ENCODE measurements around the gene KDM6A.

DNA sequence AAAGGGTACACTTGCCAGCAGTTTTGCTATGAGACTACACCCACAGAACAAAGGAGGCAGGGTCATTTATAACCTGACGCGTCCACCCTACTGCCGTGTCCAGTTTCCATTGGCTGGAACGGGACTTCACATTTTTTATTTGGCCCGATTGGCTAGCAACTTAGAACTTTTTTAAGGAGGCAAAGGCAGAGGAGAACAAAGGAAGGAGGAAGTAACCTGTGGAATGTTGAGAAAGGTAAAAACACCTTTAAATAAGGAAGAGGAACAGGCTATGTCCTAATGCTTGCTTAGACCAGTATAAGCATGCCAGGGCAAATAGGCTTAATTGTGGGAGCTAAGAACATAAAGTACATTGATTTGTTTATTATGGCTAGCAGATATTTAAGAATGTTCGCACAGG, 18.7 kb downstream of the KDM6A start:
- TF ChIP-seq, protein P1, sequence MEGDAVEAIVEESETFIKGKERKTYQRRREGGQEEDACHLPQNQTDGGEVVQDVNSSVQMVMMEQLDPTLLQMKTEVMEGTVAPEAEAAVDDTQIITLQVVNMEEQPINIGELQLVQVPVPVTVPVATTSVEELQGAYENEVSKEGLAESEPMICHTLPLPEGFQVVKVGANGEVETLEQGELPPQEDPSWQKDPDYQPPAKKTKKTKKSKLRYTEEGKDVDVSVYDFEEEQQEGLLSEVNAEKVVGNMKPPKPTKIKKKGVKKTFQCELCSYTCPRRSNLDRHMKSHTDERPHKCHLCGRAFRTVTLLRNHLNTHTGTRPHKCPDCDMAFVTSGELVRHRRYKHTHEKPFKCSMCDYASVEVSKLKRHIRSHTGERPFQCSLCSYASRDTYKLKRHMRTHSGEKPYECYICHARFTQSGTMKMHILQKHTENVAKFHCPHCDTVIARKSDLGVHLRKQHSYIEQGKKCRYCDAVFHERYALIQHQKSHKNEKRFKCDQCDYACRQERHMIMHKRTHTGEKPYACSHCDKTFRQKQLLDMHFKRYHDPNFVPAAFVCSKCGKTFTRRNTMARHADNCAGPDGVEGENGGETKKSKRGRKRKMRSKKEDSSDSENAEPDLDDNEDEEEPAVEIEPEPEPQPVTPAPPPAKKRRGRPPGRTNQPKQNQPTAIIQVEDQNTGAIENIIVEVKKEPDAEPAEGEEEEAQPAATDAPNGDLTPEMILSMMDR (conservative IDR thresholded peaks at IDR 0.05 in 1 of 2, IDR thresholded peaks at IDR 0.05 in 1 of 2; ENCODE audit: low read depth in 1 of 2, low read length in 2 of 2), result no peak
- TF ChIP-seq EZH2 (IDR thresholded peaks at IDR 0.05; ENCODE audit: low read length, missing control alignments), result no peak
